ENCODE results near the gene PHC2. TPM values are rescaled to one million over a fixed set of nuclear protein-coding genes. Genes with fewer than 3 reads are reported as not detected.

The PHC2 gene
- total and polyA plus RNA-seq, 2 donors from 2014 or later, result 118 to 149 TPM

GRCh38 chr1:33402206-33402605 is 28.7 kb downstream of the PHC2 start:
- intact Hi-C loops (cut with DNase I), result no loop called here
- DNase-seq (no peak), FAIRE-seq (no peak)
- no peaks in the 10 kb centered on the region for H3K27me3 ChIP-seq (ENCODE audit: control insufficient read depth, insufficient read depth, low read length)
- peaks cover 0 to 4% (median 0%) of the 10 kb centered on the region in 3 donors for H3K9me3 ChIP-seq (ENCODE audit: control insufficient read depth in 2 of 3, insufficient read depth in 1 of 3, low read length in 3 of 3)
- H3K36me3 ChIP-seq (ENCODE audit: control insufficient read depth in 2 of 3, insufficient read depth in 3 of 3, low read length in 3 of 3), result no peaks in the 10 kb centered on the region
- no peak overlapping the region for H3K27ac ChIP-seq (ENCODE audit: low read depth in 2 of 2, low read length in 2 of 2)
- no peak overlapping the region for H3K9ac ChIP-seq (ENCODE audit: low read length in 3 of 3)
- no peak overlapping the region for H3K4me3 ChIP-seq (ENCODE audit: low read length in 3 of 3)
- no peak for TF ChIP-seq CTCF (IDR thresholded peaks at IDR 0.05; ENCODE audit: borderline replicate concordance, extremely low read depth, insufficient read depth)
- no peaks in the 10 kb centered on the region for H3K4me1 ChIP-seq (ENCODE audit: control insufficient read depth in 2 of 3, insufficient read depth in 2 of 3, low read depth in 1 of 3, low read length in 3 of 3)

- intact Hi-C loops (cut with DNase I), result no loop called here
These were observed 29.4 kb downstream of the PHC2 start for GRCh38 chr1:33401471-33401870.

GRCh38 chr1:33400153-33400911 is 30.6 kb downstream of the PHC2 start:
- Histone ChIP-seq H3K9ac (ENCODE audit: low read length in 3 of 3) (no peak overlapping the region), H3K9me3 (ENCODE audit: control insufficient read depth in 2 of 3, insufficient read depth in 1 of 3, low read length in 3 of 3) (no peaks in the 10 kb centered on the region), H3K4me1 (ENCODE audit: control insufficient read depth in 2 of 3, insufficient read depth in 2 of 3, low read depth in 1 of 3, low read length in 3 of 3) (no peaks in the 10 kb centered on the region), H3K27ac (ENCODE audit: low read depth in 2 of 2, low read length in 2 of 2) (no peak overlapping the region), H3K36me3 (ENCODE audit: control insufficient read depth in 2 of 3, insufficient read depth in 3 of 3, low read length in 3 of 3) (no peaks in the 10 kb centered on the region), H3K27me3 (ENCODE audit: control insufficient read depth, insufficient read depth, low read length) (no peaks in the 10 kb centered on the region), H3K4me3 (ENCODE audit: low read length in 3 of 3) (no peak overlapping the region)
- TF ChIP-seq CTCF (IDR thresholded peaks at IDR 0.05; ENCODE audit: borderline replicate concordance, extremely low read depth, insufficient read depth), result no peak
- DNase-seq (no peak), FAIRE-seq (no peak)
- intact Hi-C loops (cut with DNase I), result no loop called here

More at GRCh38 chr1:33401471-33401870, 29.4 kb downstream of the PHC2 start:
- TF ChIP-seq CTCF (IDR thresholded peaks at IDR 0.05; ENCODE audit: borderline replicate concordance, extremely low read depth, insufficient read depth), result no peak
- Histone ChIP-seq H3K9ac (ENCODE audit: low read length in 3 of 3) (no peak overlapping the region), H3K36me3 (ENCODE audit: control insufficient read depth in 2 of 3, insufficient read depth in 3 of 3, low read length in 3 of 3) (no peaks in the 10 kb centered on the region), H3K4me3 (ENCODE audit: low read length in 3 of 3) (no peak overlapping the region), H3K4me1 (ENCODE audit: control insufficient read depth in 2 of 3, insufficient read depth in 2 of 3, low read depth in 1 of 3, low read length in 3 of 3) (no peaks in the 10 kb centered on the region), H3K9me3 (ENCODE audit: control insufficient read depth in 2 of 3, insufficient read depth in 1 of 3, low read length in 3 of 3) (peaks cover 0 to 3% (median 0%) of the 10 kb centered on the region in 3 donors), H3K27me3 (ENCODE audit: control insufficient read depth, insufficient read depth, low read length) (no peaks in the 10 kb centered on the region), H3K27ac (ENCODE audit: low read depth in 2 of 2, low read length in 2 of 2) (no peak overlapping the region)
- DNase-seq (no peak), FAIRE-seq (no peak)

All from kidney (tissue), 14 donors.